H1 (cell line): Measurements from ENCODE around the gene PPP1CA. TPM values are rescaled to one million over a fixed set of nuclear protein-coding genes. Genes with fewer than 3 reads are reported as not detected.

Source experiments
- ATF2 ChIP-seq: IDR thresholded peaks from 2 replicates; pipeline ENCODE4 v1.6.1; 2012; ENCODE audit warnings: low read length, inconsistent platforms
- ATF3 ChIP-seq: IDR thresholded peaks from 2 replicates; pipeline ENCODE4 v1.6.1; 2011; ENCODE audit warnings: low read depth, mild to moderate bottlenecking, low read length; ENCODE audit not compliant: insufficient read depth
- BACH1 ChIP-seq: IDR thresholded peaks from 2 replicates; pipeline ENCODE4 v1.6.1; 2012; ENCODE audit warnings: low read length, improper control_type of control experiment
- PHF8 ChIP-seq: fragments of 200-600 bp; sonication (generic); conservative IDR thresholded peaks from 2 replicates; pipeline ENCODE4 v1.7.1; 2012; ENCODE audit warnings: low read depth, mild to moderate bottlenecking, inconsistent platforms, low read length, moderate library complexity
- RFX5 ChIP-seq: IDR thresholded peaks from 2 replicates; pipeline ENCODE4 v1.6.1; 2011; ENCODE audit warnings: low read depth, low read length, improper control_type of control experiment, borderline replicate concordance
- polyA plus RNA-seq, 7 experiments: library from polyadenylated mRNA; depleted of rRNA in 3 of 7; stranded (reverse) in 5 of 7; unstranded in 2 of 7; fragments of >200 nt in 5 of 7; fragments of 200-250 nt in 2 of 7; gene quantifications; 1 replicate in 5 of 7; 2 replicates in 1 of 7; 4 replicates in 1 of 7; pipeline versions ENCODE4 v1.2.1 to v1.2.3, GENCODE V29; 2011 to 2013; ENCODE audit warnings: missing spikeins in 2 of 7, mixed read lengths in 2 of 7
- total RNA-seq: library from RNA; stranded (reverse); fragmentation: NEBNext Ultra II Directional; extraction: Animal tissue kit (Norgen Biotek cat#: 25700); gene quantifications from 2 replicates; pipeline ENCODE4 v1.2.1, GENCODE V29; 2021

PPP1CA gene
- total and polyA plus RNA-seq, 2 of the 8 experiments (the other 6 are each of a cell fraction or from before 2014, with no cell fraction given): 198 to 359 TPM

- TF ChIP-seq ATF3 (no peak), PHF8 (no peak), ATF2 (no peak), RFX5 (no peak), BACH1 (no peak)
- TF ChIP-seq, all 59 proteins: peak for 0
These were observed 33.0 kb downstream of the PPP1CA start (continued) for GRCh38 chr11:67368621-67369020.
